Heart left ventricle (tissue), 16 donors: ENCODE data around the gene KCNQ1. TPM values are rescaled to one million over a fixed set of nuclear protein-coding genes. Genes with fewer than 3 reads are reported as not detected.

Experiments
- ATAC-seq, 4 donors: fragments of 200-7000 bp; cut with Tn5 transposase; one replicate each; pipeline ENCODE4 v1.9.1; 2020 to 2022; ENCODE audit warnings: moderate library complexity in 4 of 4, mild to moderate bottlenecking in 3 of 4, moderate number of reproducible peaks in 1 of 4
- DNase-seq, 5 donors: peaks; one replicate each; pipeline ENCODE4 v3.0.0-alpha.2; 2020
- H3K27ac ChIP-seq, 12 donors: fragments of 200-600 bp; sonication (generic) in 4 of 12; one replicate each; pipeline versions ENCODE4 v1.5.0 to v1.8.0; 2016 to 2022; ENCODE audit warnings: mild to moderate bottlenecking in 2 of 12
- H3K27me3 ChIP-seq, 9 donors: fragments of 200-600 bp; sonication (generic) in 2 of 9; one replicate each; pipeline versions ENCODE4 v1.5.1 to v1.8.0; 2016 to 2022; ENCODE audit warnings: mild to moderate bottlenecking in 3 of 9
- H3K36me3 ChIP-seq, 9 donors: fragments of 200-600 bp; sonication (generic) in 2 of 9; one replicate each; pipeline versions ENCODE4 v1.5.0 to v1.8.0; 2018 to 2022; ENCODE audit warnings: mild to moderate bottlenecking in 2 of 9
- H3K4me1 ChIP-seq, 12 donors: fragments of 200-600 bp; sonication (generic) in 4 of 12; one replicate each; pipeline versions ENCODE4 v1.5.0 to v1.8.0; 2016 to 2022; ENCODE audit warnings: mild to moderate bottlenecking in 3 of 12
- H3K4me3 ChIP-seq, 12 donors: fragments of 200-600 bp; sonication (generic) in 4 of 12; one replicate each; pipeline versions ENCODE4 v1.5.0 to v1.8.0; 2017 to 2022; ENCODE audit warnings: mild to moderate bottlenecking in 9 of 12, moderate library complexity in 4 of 12
- H3K9me3 ChIP-seq, 12 donors: fragments of 200-600 bp; sonication (generic) in 4 of 12; one replicate each; pipeline versions ENCODE4 v1.5.0 to v1.8.0; 2016 to 2022; ENCODE audit warnings: mild to moderate bottlenecking in 1 of 12
- CTCF ChIP-seq, 12 donors: fragments of 200-600 bp; sonication (generic) in 4 of 12; IDR thresholded peaks; one replicate each; pipeline versions ENCODE4 v1.5.0 to v1.8.0; 2018 to 2022; ENCODE audit warnings: antibody characterized with exemption in 12 of 12, mild to moderate bottlenecking in 5 of 12
- POLR2A ChIP-seq, 2 donors: fragments of 450-650 bp; IDR thresholded peaks; one replicate each; pipeline ENCODE4 v1.6.1; 2017; ENCODE audit warnings: antibody characterized with exemption in 2 of 2, mild to moderate bottlenecking in 2 of 2, moderate library complexity in 2 of 2
- WGBS, 4 donors: extraction: QIAGEN DNeasy Blood & Tissue Kit in 2 of 4; methylation state at CpG; one replicate each; pipeline versions ENCODE4 v1.1.5 to v1.1.7; 2013 to 2018; 5-methylcytosine and 5-hydroxymethylcytosine counted together
- intact Hi-C, 10 donors: fragments of 100-400 bp; cut with DNase I; formaldehyde crosslinking; loops; one replicate each; pipeline versions ENCODE4 v1.11.1 to v1.14.2; 2022
- polyA plus RNA-seq, 2 donors: library from polyadenylated mRNA; stranded (reverse); fragments of 200-250 nt; gene quantifications; one replicate each; pipeline ENCODE4 v1.2.3, GENCODE V29; 2013
- total RNA-seq, 9 donors: library from RNA; depleted of rRNA in 2 of 9; stranded (reverse); fragments of >200 nt in 2 of 9; fragmentation: NEBNext Ultra II Directional in 3 of 9; extraction: Animal tissue kit (Norgen Biotek cat#: 25700) in 3 of 9; gene quantifications; one replicate each; pipeline versions ENCODE4 v1.1.0 to v1.2.4, GENCODE V29; 2016 to 2023
- donor health status: ischemic (EF 13 %, LVEDD 7.1; RV severe dilation, severe dysfunction).
- donor health status: healthy with polysubstance abuse.
- donor health status: DM: no; HTN: yes; CAD: no.
- donor health status: DM: no; HTN: no; CAD: no.
- donor health status: ischemic (EF 25% LVEDD 6.9; RV normal size, moderate dysfunction).
- donor health status: ischemic (EF 25% LVEDD 5.7; RV mildly dilated, moderate dysfunction).
- donor health status: healthy.
- donor health status: DM: yes; HTN: yes; CAD: no.
- donor health status: ischemic (EF 35%, LVEDD 5.7; RV mildly dilated, moderate dysfunction).
- donor health status: nonischemic (EF 11% LVEDD 7.7; RV severe dilation, severe dysfunction).
- donor health status: DM: yes; HTN: yes; CAD: no.
- donor health status: PGD.
- donor health status: ischemic (EF 29% LVEDD 5.4; RV normal size, mild dysfunction).
- donor health status: nonischemic (EF 23%, LVEDD 6.1; RV moderate dilation, normal function).

KCNQ1 gene
- total and polyA plus RNA-seq, 11 donors: 18.6 to 42.4 (median 31.4) TPM

GRCh38 chr11:2592559-2593392 is 148.0 kb downstream of the KCNQ1 start:
- ATAC-seq (no peak), DNase-seq (peak in 2 of 5 donors; percentile 13 to 47)
- intact Hi-C loops: no loop called here
- H3K4me1 ChIP-seq: no peaks in the 10 kb centered on the region
- H3K27ac ChIP-seq: no peak overlapping the region
- H3K4me3 ChIP-seq: no peak overlapping the region
- peaks cover 0 to 10% (median 2%) of the 10 kb centered on the region in 12 donors for H3K9me3 ChIP-seq
- no peak for TF ChIP-seq POLR2A (IDR thresholded peaks at IDR 0.05)
- TF ChIP-seq CTCF (IDR thresholded peaks at IDR 0.05): no peak
- peaks cover 0 to 18% (median 0%) of the 10 kb centered on the region in 9 donors for H3K36me3 ChIP-seq
- WGBS, 4 donors: 91 to 96% (median 94%) methylated on average over 12 to 16 of the region's 16 CpGs
- H3K27me3 ChIP-seq: no peaks in the 10 kb centered on the region

- Histone ChIP-seq H3K27ac (no peak overlapping the region), H3K27me3 (no peaks in the 10 kb centered on the region), H3K9me3 (peaks cover 0 to 17% (median 8%) of the 10 kb centered on the region in 12 donors), H3K36me3 (peaks cover 0 to 18% (median 0%) of the 10 kb centered on the region in 9 donors), H3K4me3 (no peak overlapping the region), H3K4me1 (no peaks in the 10 kb centered on the region)
- ATAC-seq (no peak), DNase-seq (peak in 1 of 5 donors; percentile 40)
- WGBS, 4 donors: 92 to 96% (median 94%) methylated on average over 12 to 15 of the region's 15 CpGs
- TF ChIP-seq CTCF (IDR thresholded peaks at IDR 0.05): no peak
- intact Hi-C loops: no loop called here
Observed at GRCh38 chr11:2593393-2593950, 148.7 kb downstream of the KCNQ1 start.

GRCh38 chr11:2594267-2594666 is 149.5 kb downstream of the KCNQ1 start:
- intact Hi-C loops: no loop called here
- WGBS, 4 donors: 94 to 98% (median 97%) methylated on average over 1 of the region's 1 CpG
- H3K27me3 ChIP-seq: no peaks in the 10 kb centered on the region
- H3K36me3 ChIP-seq: peaks cover 0 to 15% (median 0%) of the 10 kb centered on the region in 9 donors
- no peak for TF ChIP-seq POLR2A (IDR thresholded peaks at IDR 0.05)
- TF ChIP-seq CTCF (IDR thresholded peaks at IDR 0.05): no peak
- H3K27ac ChIP-seq: no peak overlapping the region
- DNase-seq (no peak), ATAC-seq (no peak)
- peaks cover 0 to 22% (median 10%) of the 10 kb centered on the region in 12 donors for H3K9me3 ChIP-seq
- no peak overlapping the region for H3K4me3 ChIP-seq
- H3K4me1 ChIP-seq: peaks cover 0 to 3% (median 0%) of the 10 kb centered on the region in 12 donors

GRCh38 chr11:2595204-2595603 is 150.4 kb downstream of the KCNQ1 start:
- DNase-seq (no peak), ATAC-seq (no peak)
- TF ChIP-seq CTCF (IDR thresholded peaks at IDR 0.05) (no peak), POLR2A (IDR thresholded peaks at IDR 0.05) (no peak)
- no peak overlapping the region for H3K27ac ChIP-seq
- peaks cover 0 to 11% (median 0%) of the 10 kb centered on the region in 9 donors for H3K36me3 ChIP-seq
- no peaks in the 10 kb centered on the region for H3K27me3 ChIP-seq
- 91 to 96% (median 94%) methylated on average over 3 of the region's 3 CpGs for WGBS, 4 donors
- peaks cover 0 to 11% (median 5%) of the 10 kb centered on the region in 12 donors for H3K4me1 ChIP-seq
- intact Hi-C loops: no loop called here
- H3K9me3 ChIP-seq: peaks cover 0 to 22% (median 10%) of the 10 kb centered on the region in 12 donors
- H3K4me3 ChIP-seq: no peak overlapping the region
